ENCODE data around the gene TLE3.

Gene TLE3

DNA sequence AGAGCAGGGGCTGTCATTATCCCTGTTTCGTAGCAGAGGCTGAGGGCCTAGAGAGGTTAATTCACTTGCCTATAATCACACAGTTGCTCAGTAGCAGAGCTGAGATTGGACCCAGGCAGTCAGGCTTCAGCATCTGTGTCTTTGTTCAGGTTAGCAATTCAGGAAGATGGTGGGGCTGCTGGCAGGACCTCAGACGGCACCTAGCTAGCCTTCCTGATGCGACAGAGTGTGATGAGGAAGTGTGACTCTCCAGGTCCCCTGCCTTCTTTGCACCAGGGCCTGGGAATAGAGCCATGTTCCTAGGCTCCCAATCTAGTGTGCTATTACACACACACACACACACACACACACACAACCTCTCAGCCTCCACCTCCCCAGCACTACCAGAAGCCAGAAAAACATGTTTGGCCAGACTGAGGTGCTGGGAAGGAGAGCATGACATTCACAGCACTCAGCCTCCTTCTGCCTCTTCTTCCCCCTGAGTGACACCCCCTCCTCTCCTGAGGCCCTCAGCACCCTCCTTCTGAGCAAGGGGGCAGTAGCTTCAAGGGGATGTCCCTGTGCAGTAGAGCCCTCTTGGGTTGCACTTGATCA is 88.9 kb downstream of the TLE3 start:
- TF ChIP-seq BACH2 (CRISPR knock-in tag; IDR thresholded peaks at IDR 0.05; ENCODE audit: borderline replicate concordance): no peak
- no peak for TF ChIP-seq CSRNP3 (CRISPR knock-in tag; IDR thresholded peaks at IDR 0.05)
- no peak for TF ChIP-seq ISL1 (CRISPR knock-in tag; IDR thresholded peaks at IDR 0.05)
- TF ChIP-seq, protein P1, sequence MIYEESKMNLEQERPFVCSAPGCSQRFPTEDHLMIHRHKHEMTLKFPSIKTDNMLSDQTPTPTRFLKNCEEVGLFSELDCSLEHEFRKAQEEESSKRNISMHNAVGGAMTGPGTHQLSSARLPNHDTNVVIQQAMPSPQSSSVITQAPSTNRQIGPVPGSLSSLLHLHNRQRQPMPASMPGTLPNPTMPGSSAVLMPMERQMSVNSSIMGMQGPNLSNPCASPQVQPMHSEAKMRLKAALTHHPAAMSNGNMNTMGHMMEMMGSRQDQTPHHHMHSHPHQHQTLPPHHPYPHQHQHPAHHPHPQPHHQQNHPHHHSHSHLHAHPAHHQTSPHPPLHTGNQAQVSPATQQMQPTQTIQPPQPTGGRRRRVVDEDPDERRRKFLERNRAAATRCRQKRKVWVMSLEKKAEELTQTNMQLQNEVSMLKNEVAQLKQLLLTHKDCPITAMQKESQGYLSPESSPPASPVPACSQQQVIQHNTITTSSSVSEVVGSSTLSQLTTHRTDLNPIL (CRISPR knock-in tag; IDR thresholded peaks at IDR 0.05; ENCODE audit: low read depth): no peak
- TF ChIP-seq, protein P2, sequence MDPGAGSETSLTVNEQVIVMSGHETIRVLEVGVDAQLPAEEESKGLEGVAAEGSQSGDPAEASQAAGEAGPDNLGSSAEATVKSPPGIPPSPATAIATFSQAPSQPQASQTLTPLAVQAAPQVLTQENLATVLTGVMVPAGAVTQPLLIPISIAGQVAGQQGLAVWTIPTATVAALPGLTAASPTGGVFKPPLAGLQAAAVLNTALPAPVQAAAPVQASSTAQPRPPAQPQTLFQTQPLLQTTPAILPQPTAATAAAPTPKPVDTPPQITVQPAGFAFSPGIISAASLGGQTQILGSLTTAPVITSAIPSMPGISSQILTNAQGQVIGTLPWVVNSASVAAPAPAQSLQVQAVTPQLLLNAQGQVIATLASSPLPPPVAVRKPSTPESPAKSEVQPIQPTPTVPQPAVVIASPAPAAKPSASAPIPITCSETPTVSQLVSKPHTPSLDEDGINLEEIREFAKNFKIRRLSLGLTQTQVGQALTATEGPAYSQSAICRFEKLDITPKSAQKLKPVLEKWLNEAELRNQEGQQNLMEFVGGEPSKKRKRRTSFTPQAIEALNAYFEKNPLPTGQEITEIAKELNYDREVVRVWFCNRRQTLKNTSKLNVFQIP (CRISPR knock-in tag; IDR thresholded peaks at IDR 0.05; ENCODE audit: borderline replicate concordance, low read depth): no peak
- TF ChIP-seq ESRRG (CRISPR knock-in tag; IDR thresholded peaks at IDR 0.05): no peak
- no peak for TF ChIP-seq RARB (CRISPR knock-in tag; IDR thresholded peaks at IDR 0.05)
- TF ChIP-seq, protein P3, sequence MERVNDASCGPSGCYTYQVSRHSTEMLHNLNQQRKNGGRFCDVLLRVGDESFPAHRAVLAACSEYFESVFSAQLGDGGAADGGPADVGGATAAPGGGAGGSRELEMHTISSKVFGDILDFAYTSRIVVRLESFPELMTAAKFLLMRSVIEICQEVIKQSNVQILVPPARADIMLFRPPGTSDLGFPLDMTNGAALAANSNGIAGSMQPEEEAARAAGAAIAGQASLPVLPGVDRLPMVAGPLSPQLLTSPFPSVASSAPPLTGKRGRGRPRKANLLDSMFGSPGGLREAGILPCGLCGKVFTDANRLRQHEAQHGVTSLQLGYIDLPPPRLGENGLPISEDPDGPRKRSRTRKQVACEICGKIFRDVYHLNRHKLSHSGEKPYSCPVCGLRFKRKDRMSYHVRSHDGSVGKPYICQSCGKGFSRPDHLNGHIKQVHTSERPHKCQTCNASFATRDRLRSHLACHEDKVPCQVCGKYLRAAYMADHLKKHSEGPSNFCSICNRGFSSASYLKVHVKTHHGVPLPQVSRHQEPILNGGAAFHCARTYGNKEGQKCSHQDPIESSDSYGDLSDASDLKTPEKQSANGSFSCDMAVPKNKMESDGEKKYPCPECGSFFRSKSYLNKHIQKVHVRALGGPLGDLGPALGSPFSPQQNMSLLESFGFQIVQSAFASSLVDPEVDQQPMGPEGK (CRISPR knock-in tag; IDR thresholded peaks at IDR 0.05; ENCODE audit: borderline replicate concordance): no peak
- TF ChIP-seq OSR1 (CRISPR knock-in tag; IDR thresholded peaks at IDR 0.05): no peak
- no peak for TF ChIP-seq TOX (CRISPR knock-in tag; IDR thresholded peaks at IDR 0.05; ENCODE audit: borderline replicate concordance)
- no peak for TF ChIP-seq ZNF8 (CRISPR knock-in tag; IDR thresholded peaks at IDR 0.05)
- no peak for TF ChIP-seq SNAI2 (CRISPR knock-in tag; IDR thresholded peaks at IDR 0.05)
- no peak for TF ChIP-seq ZC3H10 (CRISPR knock-in tag; IDR thresholded peaks at IDR 0.05)
- no peak for TF ChIP-seq ZFP3 (CRISPR knock-in tag; IDR thresholded peaks at IDR 0.05)
- TF ChIP-seq ARNTL (CRISPR knock-in tag; IDR thresholded peaks at IDR 0.05; ENCODE audit: borderline replicate concordance, low read depth): no peak
- no peak for ATAC-seq

DNA sequence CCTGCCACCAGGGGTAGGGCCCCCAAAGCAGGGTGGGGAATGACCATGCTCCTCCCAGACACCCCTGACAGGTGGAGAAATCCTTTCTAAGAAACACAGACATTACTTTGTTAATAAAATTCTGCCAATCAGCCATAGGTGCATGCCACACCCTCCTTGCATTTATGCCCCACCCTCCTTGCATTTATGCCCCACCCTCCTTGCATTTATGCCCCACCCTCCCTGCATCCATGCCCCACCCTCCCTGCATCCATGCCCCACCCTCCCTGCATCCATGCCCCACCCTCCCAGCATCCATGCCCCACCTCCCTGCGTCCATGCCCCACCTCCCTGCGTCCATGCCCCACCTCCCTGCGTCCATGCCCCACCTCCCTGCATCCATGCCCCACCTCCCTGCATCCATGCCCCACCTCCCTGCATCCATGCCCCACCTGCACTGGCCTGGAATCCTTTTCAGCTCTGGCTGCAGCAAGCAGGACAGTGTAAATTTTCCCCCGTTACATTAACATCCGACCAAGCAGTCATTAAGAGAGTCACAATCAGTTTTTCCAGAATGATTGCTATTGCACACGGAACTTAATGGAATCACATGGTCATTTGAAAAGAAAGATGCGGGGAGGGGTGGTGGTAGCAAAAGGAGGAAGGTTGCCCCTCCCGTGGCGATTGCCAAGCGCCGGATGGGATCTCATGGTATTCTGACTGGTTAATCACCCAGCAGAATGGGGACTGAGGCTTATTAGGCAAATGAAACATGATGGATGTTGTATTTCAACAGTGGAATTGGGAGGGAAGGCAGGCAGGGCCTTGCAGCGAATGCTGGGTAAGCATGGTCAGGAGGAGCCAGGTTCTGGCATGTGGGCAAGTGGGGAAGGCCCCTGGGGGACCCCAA is 91.2 kb downstream of the TLE3 start:
- ATAC-seq: no peak
- TF ChIP-seq ZFP30 (CRISPR knock-in tag; IDR thresholded peaks at IDR 0.05): no peak

- no peak for TF ChIP-seq TCF4 (CRISPR knock-in tag; IDR thresholded peaks at IDR 0.05; ENCODE audit: borderline replicate concordance)
- TF ChIP-seq ZFP3 (CRISPR knock-in tag; IDR thresholded peaks at IDR 0.05): no peak
- TF ChIP-seq ZC3H10 (CRISPR knock-in tag; IDR thresholded peaks at IDR 0.05): no peak
- TF ChIP-seq, protein P2 (CRISPR knock-in tag; IDR thresholded peaks at IDR 0.05; ENCODE audit: borderline replicate concordance, low read depth): no peak
- TF ChIP-seq SNAI2 (CRISPR knock-in tag; IDR thresholded peaks at IDR 0.05): no peak
- TF ChIP-seq ZFP30 (CRISPR knock-in tag; IDR thresholded peaks at IDR 0.05): no peak
- no peak for TF ChIP-seq ZNF8 (CRISPR knock-in tag; IDR thresholded peaks at IDR 0.05)
- TF ChIP-seq ZNF70 (CRISPR knock-in tag; IDR thresholded peaks at IDR 0.05): no peak
- no peak for TF ChIP-seq ISL1 (CRISPR knock-in tag; IDR thresholded peaks at IDR 0.05)
- TF ChIP-seq OSR1 (CRISPR knock-in tag; IDR thresholded peaks at IDR 0.05): no peak
- TF ChIP-seq PPARA (CRISPR knock-in tag; IDR thresholded peaks at IDR 0.05; ENCODE audit: borderline replicate concordance): no peak
- no peak for ATAC-seq
Observed at GRCh38 chr15:70004826-70005225, 92.9 kb downstream of the TLE3 start.

Measured in SK-N-SH treated with all-trans-retinoic acid at 6 μM for 48 hours (cell line).